HG02678 (cell line): Measurements from ENCODE around the gene DRAM1.
"Not testable (repeated sequence)": the region's sequence is repeated elsewhere in the genome, so short reads cannot be mapped to it uniquely, and the experiment has no call there.

Experiments used
- ATAC-seq: cut with Tn5 transposase; IDR thresholded peaks from one replicate; pipeline ENCODE4 v1.9.1; 2021; ENCODE audit warnings: mild to moderate bottlenecking, moderate library complexity; ENCODE audit not compliant: unreplicated experiment

DRAM1 gene

DNA sequence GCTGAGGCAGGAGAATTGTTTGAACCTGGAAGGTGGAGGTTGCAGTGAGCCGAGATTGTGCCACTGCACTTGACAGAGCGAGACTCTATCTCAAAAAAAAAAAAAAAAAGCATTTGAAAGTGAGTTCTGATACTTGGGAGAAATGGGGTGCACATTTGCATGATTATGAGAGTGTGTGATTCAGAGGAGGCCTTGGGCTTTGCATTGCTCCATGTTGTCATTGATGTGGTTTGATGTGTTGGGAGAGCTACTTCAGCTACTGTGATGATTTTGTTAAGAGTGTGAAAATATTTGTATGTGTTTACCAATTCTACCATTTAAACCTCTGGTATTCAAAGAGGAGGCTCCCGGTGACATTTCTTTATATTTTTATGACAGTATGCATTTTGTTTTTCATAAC lies 24.4 kb downstream of the DRAM1 start:
- ATAC-seq, result no peak

DNA sequence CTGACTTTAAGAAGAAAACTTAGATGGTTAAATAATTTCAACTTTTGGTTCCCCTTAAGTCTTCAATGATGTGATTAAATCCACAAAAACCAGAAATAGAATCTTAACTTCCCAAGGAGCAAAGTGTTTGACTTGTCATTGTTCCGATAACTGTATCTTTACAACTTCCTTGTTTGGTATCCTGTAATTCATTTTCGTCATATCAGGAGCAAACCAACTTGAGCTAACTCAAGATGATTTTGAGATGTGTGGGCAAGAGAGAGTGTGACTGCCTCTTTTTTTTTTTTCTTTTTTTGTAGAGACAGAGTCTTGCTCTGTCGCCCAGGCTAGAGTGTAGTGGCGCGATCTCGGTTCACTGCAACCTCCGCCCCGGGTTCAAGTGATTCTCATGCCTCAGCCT lies 25.3 kb downstream of the DRAM1 start:
- no peak for ATAC-seq

DNA sequence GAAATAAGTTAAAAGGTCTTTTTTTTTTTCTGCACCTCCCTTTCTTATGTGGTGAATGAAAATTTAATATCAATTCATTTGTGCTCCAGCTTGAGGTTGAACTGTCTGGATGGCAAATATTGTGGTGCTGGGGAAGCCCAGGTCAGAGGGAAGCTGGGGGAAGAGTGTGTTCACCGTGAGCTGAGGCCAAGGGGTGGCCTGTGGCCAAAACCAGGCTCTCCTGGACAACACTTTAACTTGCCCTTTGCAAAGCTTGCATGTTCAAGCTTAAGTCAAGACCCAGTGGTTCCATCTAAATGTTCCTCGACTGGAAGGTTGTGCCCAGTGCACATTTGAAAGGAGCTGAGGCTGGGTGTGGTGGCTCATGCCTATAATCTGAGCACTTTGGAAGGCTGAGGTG lies 28.8 kb downstream of the DRAM1 start:
- no peak for ATAC-seq

DNA sequence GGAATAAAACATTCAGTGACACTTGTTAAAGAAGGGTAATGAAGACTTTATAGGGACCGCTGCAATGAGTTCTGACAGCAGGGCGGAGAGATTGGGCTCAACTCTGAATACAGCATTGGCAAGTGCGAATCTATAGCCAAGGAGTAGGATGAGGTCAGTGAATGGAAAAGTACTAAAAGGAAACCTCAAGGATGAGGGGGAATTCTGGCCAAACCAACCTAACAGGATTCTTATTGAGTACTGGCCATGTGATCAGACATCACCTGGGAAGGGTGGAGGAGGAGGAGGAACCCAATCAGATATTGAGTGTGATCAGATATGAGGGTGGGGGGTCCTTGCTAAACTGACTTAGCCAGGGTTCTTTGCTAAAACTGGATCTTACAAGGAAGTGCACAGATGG lies 31.0 kb downstream of the DRAM1 start:
- ATAC-seq, result no peak

DNA sequence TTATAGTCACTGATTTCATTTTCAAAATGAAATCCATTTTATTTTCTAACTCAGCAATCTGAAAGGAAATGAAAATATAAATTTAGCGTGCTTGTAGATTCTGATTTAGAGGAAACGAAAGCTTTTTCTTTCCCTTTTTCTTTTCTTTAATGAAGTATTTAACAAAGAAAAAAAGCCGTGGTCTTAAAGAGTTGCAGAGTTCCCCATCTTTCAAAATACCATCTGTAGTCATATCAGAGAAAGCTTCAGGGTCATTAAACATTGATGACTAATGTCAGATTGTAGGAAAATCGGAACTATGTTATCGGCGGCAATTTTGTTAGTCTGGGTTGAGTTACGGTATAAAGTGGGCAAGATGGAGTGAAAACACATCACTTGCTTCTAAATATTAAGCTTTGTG lies 32.3 kb downstream of the DRAM1 start:
- ATAC-seq, result peak; percentile 44

DNA sequence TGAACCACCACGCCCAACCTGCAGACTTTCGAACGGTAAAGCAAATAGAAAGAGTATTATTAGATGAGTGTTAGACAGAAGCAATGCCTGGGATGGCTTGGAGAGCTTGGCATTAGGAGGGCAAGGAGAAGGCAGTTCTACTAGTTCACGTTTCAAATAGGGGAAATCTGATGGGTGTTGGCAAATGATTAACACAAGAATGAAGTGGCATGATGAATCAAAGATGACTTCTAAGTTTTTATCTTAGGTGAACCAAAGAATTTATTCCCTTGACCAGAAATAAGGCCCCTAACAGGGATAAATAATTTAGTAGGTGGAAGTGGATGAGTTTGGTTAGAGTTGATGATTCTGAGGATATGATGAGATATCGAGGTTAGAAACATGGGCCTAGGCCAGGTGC lies 38.5 kb downstream of the DRAM1 start:
- ATAC-seq, result no peak

DNA sequence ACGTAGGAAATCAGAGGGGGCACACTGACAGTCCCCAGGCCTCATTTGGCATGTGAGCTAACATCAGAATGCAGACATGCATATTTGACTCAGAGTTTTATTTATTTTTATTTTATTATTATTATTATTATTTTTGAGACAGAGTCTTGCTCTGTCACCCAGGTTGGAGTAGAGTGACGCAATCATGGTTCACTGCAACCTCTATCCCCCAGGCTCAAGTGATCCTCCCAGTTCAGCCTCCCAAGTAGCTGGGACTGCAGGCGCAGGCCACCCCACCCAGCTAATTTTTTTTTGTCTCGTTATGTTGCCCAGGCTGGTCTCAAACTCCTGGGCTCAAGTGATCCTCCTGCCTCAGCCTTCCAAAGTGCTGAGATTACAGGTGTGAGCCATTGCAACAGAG lies 41.4 kb downstream of the DRAM1 start:
- ATAC-seq, result not testable (repeated sequence)

DNA sequence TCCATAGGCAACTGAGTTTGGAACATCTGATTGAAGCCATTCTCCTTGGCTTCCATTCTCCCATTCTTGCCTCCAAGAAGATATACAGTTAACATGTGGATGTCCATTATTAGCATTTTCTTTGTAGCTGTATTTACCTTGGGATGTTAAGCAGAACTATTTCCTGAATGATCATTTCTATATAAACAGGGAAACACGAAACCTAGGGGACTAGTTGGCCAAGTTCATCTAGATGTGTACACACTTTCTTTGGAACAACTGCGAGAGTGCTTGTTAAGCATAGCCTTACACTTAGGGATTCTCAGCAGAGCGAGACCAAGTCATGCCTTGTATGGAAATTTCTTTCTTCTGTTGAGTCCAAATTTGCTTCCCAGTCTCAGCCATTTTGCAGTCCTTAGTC lies 42.1 kb downstream of the DRAM1 start:
- no peak for ATAC-seq

DNA sequence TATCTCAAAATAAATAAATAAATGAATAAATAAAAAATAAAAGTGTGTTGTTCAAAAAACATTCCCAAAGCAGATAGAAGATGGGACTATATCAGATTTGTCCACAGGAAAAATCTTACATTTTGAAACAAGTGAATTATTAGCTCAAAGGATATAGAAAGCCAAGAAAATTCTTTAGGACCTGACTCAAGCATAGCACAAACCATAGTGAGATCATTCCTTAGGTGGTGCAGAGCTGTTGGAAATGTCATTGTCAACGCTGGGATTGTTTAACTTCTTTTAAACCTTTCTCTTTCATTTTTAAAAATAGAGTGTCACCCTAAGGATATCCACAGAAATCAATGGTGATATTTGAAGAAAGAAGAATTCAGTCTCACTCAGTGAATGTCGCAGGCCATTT lies 43.5 kb downstream of the DRAM1 start:
- ATAC-seq, result no peak

DNA sequence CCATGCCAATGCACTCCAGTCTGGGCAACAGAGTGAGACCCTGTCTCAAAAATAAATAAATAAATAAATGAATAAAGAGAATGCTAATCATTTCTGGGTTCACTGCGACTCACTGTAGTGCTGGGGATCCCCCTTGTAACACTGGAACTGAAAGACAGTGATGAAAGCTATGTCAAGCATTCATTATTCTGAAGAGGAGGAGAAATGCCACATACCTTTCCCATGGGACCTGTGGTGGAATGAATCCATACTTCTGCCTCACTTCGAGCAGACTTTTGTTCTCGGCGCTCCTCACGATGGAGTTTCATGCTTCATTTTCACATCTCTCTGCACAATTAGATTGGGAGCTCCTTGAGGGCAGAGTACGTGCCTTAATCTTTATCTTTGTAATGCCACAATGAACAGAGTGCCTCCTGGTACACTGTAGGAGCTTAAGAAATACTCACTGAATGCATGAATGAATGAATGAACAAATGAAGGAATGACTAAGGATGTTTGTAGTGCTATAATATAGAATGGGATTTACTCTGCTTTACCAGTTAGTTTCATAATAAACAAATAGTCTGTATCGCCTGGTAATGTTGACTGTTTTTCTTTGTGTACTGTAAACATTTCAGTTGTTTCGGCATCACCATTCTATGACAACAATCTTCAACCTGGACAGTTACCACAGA lies 45.8 kb downstream of the DRAM1 start:
- ATAC-seq, result peak; percentile 44

DNA sequence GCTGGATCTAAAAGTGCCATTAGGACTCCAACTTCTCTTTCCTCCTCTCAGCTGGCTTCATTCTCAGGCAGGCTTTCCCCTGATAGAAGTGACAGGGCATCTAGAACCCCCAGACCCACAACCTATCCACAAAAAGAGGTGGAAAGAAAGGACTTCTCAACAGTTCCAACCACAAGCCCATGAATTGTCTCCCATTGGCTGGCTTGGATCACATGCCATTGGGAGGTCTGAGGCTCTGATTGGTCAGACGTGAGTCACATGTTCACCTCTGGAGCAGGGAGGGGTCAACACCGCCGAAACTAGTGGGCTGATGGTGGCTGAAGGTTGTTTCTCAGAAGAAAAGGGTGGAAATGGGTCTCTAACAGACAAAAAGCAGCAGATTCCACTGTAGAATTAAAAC lies 47.2 kb downstream of the DRAM1 start:
- ATAC-seq, result no peak

DNA sequence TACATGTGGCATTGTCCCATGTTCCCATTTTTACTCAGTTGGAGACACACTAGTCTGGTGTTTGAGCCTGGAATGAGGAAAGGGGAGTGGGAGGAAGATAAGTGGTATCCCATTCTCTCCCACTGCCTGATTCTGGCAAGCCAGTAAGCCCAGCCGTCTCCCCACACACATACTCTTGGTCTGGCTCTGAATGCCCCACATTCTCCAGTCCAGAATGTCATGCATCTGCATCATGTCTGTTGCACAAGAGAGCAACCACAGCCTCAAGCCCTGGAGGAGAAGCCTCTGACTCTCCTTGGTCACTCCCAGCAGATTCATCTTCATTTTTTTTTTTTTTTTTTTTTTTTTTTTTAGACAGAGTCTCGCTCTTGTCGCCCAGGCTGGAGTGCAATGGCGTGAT lies 48.0 kb downstream of the DRAM1 start:
- no peak for ATAC-seq

DNA sequence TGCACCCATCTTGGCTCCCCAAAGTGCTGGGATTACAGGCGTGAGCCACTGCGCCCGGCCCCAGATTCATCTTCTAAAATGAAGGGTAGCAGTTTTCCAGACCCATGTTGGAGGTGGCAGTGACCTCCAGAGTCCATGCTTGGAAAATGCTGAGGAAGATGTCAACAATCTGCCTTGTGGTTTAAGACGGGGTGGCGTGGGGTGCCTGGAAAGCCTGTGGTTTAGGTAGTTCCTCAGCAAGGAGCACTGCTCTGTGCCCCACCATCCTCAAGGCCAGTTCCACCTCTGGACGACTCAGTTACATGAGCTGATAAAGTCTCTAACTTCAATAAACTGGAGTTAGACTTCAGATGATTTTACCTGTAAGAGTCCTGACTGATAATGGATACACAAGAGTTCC lies 48.6 kb downstream of the DRAM1 start:
- ATAC-seq, result no peak

DNA sequence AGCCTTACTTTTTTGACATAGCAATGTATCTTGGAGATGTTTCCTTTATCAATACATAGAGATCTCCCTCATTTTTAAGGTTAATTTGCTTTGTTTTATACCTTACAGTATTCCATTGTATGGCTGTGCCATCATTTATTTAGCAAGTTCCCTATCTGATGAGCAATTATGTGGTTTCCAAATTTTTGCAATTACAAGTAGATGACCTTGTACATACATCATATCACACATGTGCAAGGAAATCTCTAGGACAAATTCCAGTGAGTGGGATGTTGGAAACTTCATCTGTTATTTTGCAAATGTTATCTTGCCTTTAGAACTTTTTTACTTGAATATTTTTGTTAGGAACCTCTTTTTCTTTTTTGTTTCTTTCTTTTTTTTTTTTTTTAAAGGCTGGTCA lies 49.7 kb downstream of the DRAM1 start:
- no peak for ATAC-seq

DNA sequence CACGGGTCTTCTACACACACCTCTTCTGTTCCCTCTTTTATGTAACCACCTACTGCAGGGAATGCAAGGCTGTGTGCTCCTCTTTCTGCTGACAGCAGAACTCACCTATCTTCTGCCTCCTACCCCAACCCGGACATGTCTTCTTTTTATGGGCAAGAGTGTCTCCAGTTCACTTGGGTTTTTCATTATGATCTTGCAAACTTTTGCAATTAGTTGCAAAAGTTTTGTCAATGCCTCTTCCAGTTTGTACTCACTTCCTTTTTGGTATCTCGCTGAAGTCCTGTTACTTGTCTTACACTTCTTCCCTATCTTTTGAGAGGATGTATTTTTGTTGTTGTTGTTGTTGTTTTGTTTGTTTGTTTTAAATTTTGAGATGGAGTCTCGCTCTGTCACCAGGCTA lies 50.6 kb downstream of the DRAM1 start:
- no peak for ATAC-seq

DNA sequence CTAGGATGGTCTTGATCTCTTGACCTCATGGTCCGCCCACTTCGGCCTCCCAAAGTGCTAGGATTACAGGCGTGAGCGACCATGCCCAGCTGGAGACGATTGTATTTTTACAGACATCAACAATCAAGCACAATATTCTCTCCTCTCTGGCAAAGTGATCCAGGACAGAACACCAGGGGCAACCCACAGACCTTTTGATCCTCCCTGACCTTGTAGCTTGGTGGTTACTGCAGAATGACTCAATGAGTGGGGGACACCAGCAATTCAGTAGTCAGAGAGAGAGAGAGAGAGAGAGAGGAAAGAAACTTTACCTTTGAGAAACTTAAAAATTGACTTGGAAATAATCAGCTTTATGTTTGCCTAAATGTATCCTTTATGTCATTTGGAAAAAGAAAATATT lies 51.2 kb downstream of the DRAM1 start:
- ATAC-seq, result no peak

DNA sequence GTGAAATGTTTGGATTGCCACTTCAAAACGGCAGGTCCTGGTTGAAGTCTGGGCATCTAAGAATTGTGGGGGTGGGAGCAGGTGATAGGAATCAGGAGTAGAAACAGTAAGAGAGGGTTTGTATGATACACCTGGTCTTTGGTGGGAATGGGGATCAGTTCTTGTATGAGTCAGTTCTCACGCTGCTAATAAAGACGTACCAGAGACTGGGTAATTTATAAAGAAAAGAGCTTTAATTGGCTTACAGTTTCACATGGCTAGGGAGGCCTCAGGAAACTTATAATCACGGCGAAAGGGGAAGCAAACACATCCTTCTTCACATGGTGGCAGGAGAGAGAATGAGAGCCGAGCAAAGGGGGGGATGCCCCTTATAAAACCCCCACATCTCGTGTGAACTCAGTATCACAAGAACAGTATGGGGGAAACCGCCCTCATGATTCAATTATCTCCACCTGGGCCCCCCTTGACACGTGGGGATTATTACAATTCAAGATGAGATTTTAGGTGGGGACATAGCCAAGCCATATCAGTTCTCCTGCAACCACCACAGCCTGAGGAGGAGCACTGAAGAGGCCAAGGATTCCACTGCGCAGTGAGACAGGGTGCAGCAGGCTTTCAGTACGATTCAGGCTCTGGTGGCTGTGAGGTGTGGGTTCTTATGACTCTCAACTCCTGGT lies 52.1 kb downstream of the DRAM1 start:
- no peak for ATAC-seq

DNA sequence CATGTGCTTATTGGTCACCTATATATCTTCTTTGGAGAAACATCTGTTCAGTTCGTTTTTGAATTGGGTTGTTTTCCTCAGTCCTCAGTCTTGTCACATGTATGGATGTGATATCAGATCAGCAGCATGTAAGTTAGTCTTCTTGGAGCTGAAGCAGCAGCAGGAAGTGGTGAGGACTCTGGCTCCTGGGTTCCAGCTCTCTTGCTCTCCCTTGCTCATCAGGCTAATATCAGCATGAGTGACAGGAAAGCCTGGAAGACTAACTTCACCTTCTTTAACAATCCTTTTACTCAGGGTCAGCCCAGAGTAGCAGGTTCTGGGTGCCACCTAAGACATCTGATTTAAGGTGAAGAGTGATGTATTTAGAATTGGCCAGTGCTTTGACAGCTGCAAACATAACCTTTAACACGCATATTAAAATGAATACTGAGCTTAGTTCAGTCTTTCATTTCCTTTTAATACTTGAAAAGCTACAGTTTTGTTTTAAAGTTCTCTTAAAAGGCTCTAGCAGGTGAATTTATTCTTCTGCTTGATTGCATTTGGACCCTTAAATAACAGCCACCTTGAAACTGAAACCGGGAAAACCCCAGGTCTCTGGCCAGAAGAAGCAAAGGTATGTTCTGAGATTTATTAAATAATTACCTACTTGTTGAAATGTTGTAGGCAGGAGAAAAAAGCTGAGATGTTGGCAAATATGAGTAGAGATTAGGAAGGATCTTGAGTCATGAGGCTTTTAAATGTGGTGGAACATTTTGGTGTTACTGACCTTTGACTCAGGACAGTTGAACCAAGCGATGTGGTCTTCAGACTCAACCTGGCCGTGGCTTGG lies 54.3 kb downstream of the DRAM1 start:
- ATAC-seq, result peak; percentile 50

DNA sequence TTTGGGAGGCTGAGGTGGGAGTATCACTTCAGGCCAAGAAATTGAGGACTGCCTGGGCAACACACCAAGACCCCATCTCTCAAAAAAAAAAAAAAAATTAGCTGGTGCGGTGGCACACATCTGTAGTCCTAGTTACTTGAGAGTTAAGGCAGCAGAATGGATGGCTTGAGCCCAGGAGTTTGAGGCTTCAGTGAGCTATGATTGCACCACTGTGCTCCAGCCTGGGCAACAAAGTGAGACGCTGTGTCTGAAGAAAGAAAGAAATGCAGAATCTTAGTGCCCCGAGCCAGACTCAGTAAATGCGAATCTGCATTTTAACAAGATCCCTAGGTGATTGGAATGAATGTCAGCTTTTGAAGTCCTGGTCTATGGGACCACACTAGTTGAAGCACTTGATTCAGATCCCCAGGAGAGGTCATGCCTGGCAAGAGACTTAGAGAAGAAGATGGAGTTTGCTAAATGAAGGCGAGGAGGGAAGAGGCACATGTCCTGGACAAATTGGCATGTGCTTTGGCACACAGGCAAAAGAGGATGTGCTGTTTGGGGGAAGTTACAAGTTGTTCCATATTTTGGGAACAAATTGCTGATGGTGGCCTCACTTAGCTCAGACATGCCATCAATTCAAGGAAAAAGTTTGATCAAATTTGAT lies 56.6 kb downstream of the DRAM1 start:
- ATAC-seq, result no peak

DNA sequence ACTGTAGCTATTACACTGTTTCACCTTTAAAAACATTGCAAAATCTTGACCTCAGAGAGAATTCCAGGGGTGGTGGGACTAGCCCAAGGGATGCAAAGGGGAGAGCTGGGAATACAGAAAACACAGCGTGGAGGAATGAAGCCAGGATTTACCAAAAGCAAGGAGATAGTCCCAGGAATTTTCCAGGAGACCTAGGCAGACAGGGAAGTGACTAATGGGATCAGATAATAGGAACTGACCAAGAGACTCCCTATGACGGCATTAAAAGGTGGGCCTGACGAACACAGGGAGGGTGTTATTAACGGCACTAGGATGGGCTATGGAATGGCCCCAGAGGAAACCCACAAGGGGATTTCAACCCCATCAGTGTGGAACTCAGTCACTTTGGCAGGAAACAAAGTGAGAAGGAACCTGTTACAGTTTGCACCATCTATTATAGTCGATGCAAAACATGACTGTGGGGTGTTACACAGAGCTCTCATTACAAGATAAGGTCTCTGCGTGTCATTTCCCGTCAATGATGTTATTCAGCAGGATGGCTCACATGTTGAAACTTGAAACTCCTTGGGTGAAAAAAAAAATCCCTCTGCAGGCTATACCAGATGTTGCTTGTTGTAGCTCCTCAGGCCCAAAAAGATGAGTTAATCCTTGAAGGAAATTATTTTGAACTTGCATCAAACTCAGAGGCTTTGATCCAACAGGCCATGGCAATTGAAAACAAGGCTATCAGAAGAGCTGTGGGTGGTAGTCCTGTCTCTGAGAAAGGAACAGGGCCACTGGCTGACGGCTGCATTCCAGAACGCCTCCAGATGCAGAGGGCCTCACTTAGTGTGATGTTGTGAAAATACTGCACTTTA lies 58.7 kb downstream of the DRAM1 start:
- ATAC-seq, result peak; percentile 75

DNA sequence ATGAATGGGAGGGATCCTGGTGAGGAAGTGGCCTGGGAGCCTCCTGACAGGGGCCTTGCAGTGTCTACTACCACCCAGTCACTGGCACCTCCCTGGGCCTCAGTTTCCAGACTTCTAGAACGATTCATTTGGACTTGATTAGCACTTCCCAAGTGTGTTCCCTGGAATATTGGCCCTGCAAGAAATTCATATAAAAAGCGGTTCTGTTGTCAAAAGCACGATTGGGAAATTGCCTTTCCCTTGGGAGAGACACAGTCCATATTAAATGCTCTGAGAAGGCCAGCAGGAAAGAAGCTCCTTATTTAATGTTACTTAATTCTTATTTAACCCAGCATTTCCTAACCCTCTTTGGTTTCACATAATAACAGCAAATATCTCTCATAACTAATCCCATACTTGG lies 61.9 kb downstream of the DRAM1 start:
- ATAC-seq, result no peak
